Stimulated activated CD4-positive, alpha-beta T cell treated with anti-CD3 and anti-CD28 coated beads, Interleukin-4, amount 100 ng/mL, for 48 hours (primary cell): Measurements from ENCODE around the gene OR10H3.
A peak's percentile ranks its signal among the peaks of the same experiment; 100 is the strongest.
"Not testable (repeated sequence)": the region's sequence is repeated elsewhere in the genome, so short reads cannot be mapped to it uniquely, and the experiment has no call there.

ENCODE experiments used
- DNase-seq, 2 donors: peaks; one replicate each; pipeline ENCODE4 v3.0.0-alpha.2; 2020; ENCODE audit warnings: low read depth in 2 of 2

Gene OR10H3

GRCh38 chr19:15737722-15738121 lies at the start of gene OR10H3:
Gene OR10H3 (plus strand): TSS chr19:15737985. CDS start chr19:15741393, 3,408 bp downstream.
- DNase-seq = no peak

GRCh38 chr19:15696654-15697194 lies 41.1 kb upstream of the OR10H3 start:
- DNase-seq = no peak

GRCh38 chr19:15701757-15702533 lies 35.8 kb upstream of the OR10H3 start:
- DNase-seq = no peak

GRCh38 chr19:15702534-15702930 lies 35.3 kb upstream of the OR10H3 start:
- peak in 1 of 2 donors; percentile 5 for DNase-seq

GRCh38 chr19:15714638-15715037 lies 23.1 kb upstream of the OR10H3 start:
- no peak for DNase-seq

GRCh38 chr19:15715642-15716041 lies 22.1 kb upstream of the OR10H3 start:
- no peak for DNase-seq

- no peak for DNase-seq
Observed at GRCh38 chr19:15717809-15718208, 20.0 kb upstream of the OR10H3 start.

GRCh38 chr19:15721268-15721667 lies 16.5 kb upstream of the OR10H3 start:
- no peak for DNase-seq

GRCh38 chr19:15722956-15723355 lies 14.8 kb upstream of the OR10H3 start:
- DNase-seq = no peak

- no peak for DNase-seq
Observed at GRCh38 chr19:15727724-15728123, 10.1 kb upstream of the OR10H3 start, which contains the start of gene OR10H2. Gene OR10H2 (plus strand): TSS chr19:15728024. CDS start chr19:15728044, 20 bp downstream.

- DNase-seq = no peak
Observed at GRCh38 chr19:15730538-15730937, 7.2 kb upstream of the OR10H3 start.

- no peak for DNase-seq
Observed at GRCh38 chr19:15732388-15732787, 5.4 kb upstream of the OR10H3 start.

- DNase-seq = no peak
Observed at GRCh38 chr19:15733895-15734294, 3.9 kb upstream of the OR10H3 start.

GRCh38 chr19:15740785-15741184 lies 3.0 kb downstream of the OR10H3 start:
- no peak for DNase-seq

- no peak for DNase-seq
Observed at GRCh38 chr19:15748239-15748638, 10.5 kb downstream of the OR10H3 start.

GRCh38 chr19:15758379-15758778 lies 20.6 kb downstream of the OR10H3 start:
- no peak for DNase-seq

- no peak for DNase-seq
Observed at GRCh38 chr19:15759962-15760565, 22.3 kb downstream of the OR10H3 start.

- no peak for DNase-seq
Observed at GRCh38 chr19:15769586-15769985, 31.8 kb downstream of the OR10H3 start.

GRCh38 chr19:15774159-15774558 lies 36.4 kb downstream of the OR10H3 start:
- not testable (repeated sequence) for DNase-seq

GRCh38 chr19:15775249-15775648 lies 37.5 kb downstream of the OR10H3 start:
- no peak for DNase-seq

- no peak for DNase-seq
Observed at GRCh38 chr19:15776264-15776663, 38.5 kb downstream of the OR10H3 start.

GRCh38 chr19:15776991-15777970 lies 39.5 kb downstream of the OR10H3 start:
- DNase-seq = no peak
